Large intestine (tissue), 3 donors: Measurements from ENCODE around the gene PROX2. TPM values are rescaled to one million over a fixed set of nuclear protein-coding genes. Genes with fewer than 3 reads are reported as not detected.

Source experiments
- DNase-seq, 2 donors: peaks; one replicate each; pipeline versions ENCODE4 v3.0.0 to v3.0.0-alpha.2; 2013
- H3K27ac ChIP-seq: one replicate; pipeline ENCODE4 v1.5.1; 2013; ENCODE audit warnings: low read length
- H3K27me3 ChIP-seq: 2 replicates; pipeline ENCODE4 v1.6.1; 2013; ENCODE audit warnings: low read length; ENCODE audit not compliant: control insufficient read depth, insufficient read depth
- H3K36me3 ChIP-seq: 2 replicates; pipeline ENCODE4 v1.6.1; 2013; ENCODE audit warnings: low read length; ENCODE audit not compliant: control insufficient read depth, insufficient read depth
- H3K4me1 ChIP-seq: one replicate; pipeline ENCODE4 v1.6.1; 2013; ENCODE audit warnings: low read length; ENCODE audit not compliant: control insufficient read depth, insufficient read depth
- H3K4me3 ChIP-seq: one replicate; pipeline ENCODE4 v1.5.1; 2013; ENCODE audit warnings: low read length
- H3K9me3 ChIP-seq: one replicate; pipeline ENCODE4 v1.6.1; 2013; ENCODE audit warnings: mild to moderate bottlenecking, low read depth, low read length, moderate library complexity; ENCODE audit not compliant: control insufficient read depth
- WGBS: methylation state at CpG from one replicate; pipeline ENCODE4 v1.1.5; 2013; ENCODE audit warnings: low lambda C conversion rate; ENCODE audit not compliant: insufficient coverage; 5-methylcytosine and 5-hydroxymethylcytosine counted together
- polyA plus RNA-seq: library from polyadenylated mRNA; unstranded; fragments of 120-200 nt; gene quantifications from one replicate; pipeline ENCODE4 v1.2.1, GENCODE V29; 2013

The PROX2 gene
- polyA plus RNA-seq, 1 donor, result 1.5 TPM

- H3K36me3 ChIP-seq, result peaks cover 10% of the 10 kb centered on the region
Measured at GRCh38 chr14:74909911-74910310, 34.0 kb upstream of the PROX2 start.

GRCh38 chr14:74909501-74909900 is 33.6 kb upstream of the PROX2 start:
- H3K27me3 ChIP-seq, result no peaks in the 10 kb centered on the region
- H3K4me1 ChIP-seq, result peaks cover 4% of the 10 kb centered on the region
- no peaks in the 10 kb centered on the region for H3K9me3 ChIP-seq
- H3K36me3 ChIP-seq, result peaks cover 13% of the 10 kb centered on the region
- WGBS, result no CpG with 5 or more reads among the region's 14 CpGs
- H3K27ac ChIP-seq, result no peak overlapping the region
- DNase-seq, result no peak
- H3K4me3 ChIP-seq, result no peak overlapping the region

More at GRCh38 chr14:74909911-74910310, 34.0 kb upstream of the PROX2 start:
- Histone ChIP-seq H3K9me3 (no peaks in the 10 kb centered on the region), H3K27me3 (no peaks in the 10 kb centered on the region), H3K4me1 (peaks cover 4% of the 10 kb centered on the region), H3K4me3 (no peak overlapping the region), H3K27ac (no peak overlapping the region)
- no peak for DNase-seq
- no CpG with 5 or more reads among the region's 10 CpGs for WGBS

- Histone ChIP-seq H3K4me3 (no peak overlapping the region), H3K4me1 (peaks cover 4% of the 10 kb centered on the region), H3K27ac (no peak overlapping the region), H3K9me3 (no peaks in the 10 kb centered on the region), H3K36me3 (peaks cover 18% of the 10 kb centered on the region), H3K27me3 (no peaks in the 10 kb centered on the region)
- DNase-seq, result no peak
- no CpG with 5 or more reads among the region's 9 CpGs for WGBS
Measured at GRCh38 chr14:74908861-74909341, 33.0 kb upstream of the PROX2 start.

GRCh38 chr14:74907744-74908143 is 31.8 kb upstream of the PROX2 start:
- Histone ChIP-seq H3K27me3 (no peaks in the 10 kb centered on the region), H3K4me3 (no peak overlapping the region), H3K36me3 (peaks cover 27% of the 10 kb centered on the region), H3K9me3 (no peaks in the 10 kb centered on the region), H3K27ac (no peak overlapping the region), H3K4me1 (peaks cover 4% of the 10 kb centered on the region)
- WGBS, result no CpG with 5 or more reads among the region's 6 CpGs
- no peak for DNase-seq

GRCh38 chr14:74906925-74907521 is 31.1 kb upstream of the PROX2 start:
- H3K27ac ChIP-seq, result no peak overlapping the region
- no peak for DNase-seq
- WGBS, result no CpG with 5 or more reads among the region's 12 CpGs
- no peaks in the 10 kb centered on the region for H3K9me3 ChIP-seq
- peaks cover 35% of the 10 kb centered on the region for H3K36me3 ChIP-seq
- H3K4me1 ChIP-seq, result peaks cover 2% of the 10 kb centered on the region
- no peaks in the 10 kb centered on the region for H3K27me3 ChIP-seq
- no peak overlapping the region for H3K4me3 ChIP-seq

GRCh38 chr14:74905595-74906142 is 29.7 kb upstream of the PROX2 start:
- Histone ChIP-seq H3K27me3 (no peaks in the 10 kb centered on the region), H3K4me1 (no peaks in the 10 kb centered on the region), H3K27ac (no peak overlapping the region), H3K4me3 (no peak overlapping the region), H3K9me3 (no peaks in the 10 kb centered on the region), H3K36me3 (peaks cover 48% of the 10 kb centered on the region)
- peak in 1 of 2 donors; percentile 42 for DNase-seq
- WGBS, result no CpG with 5 or more reads among the region's 14 CpGs

- WGBS, result 60% methylated on average over 1 of the region's 6 CpGs
- H3K9me3 ChIP-seq, result no peaks in the 10 kb centered on the region
- no peak overlapping the region for H3K27ac ChIP-seq
- H3K4me3 ChIP-seq, result no peak overlapping the region
- no peaks in the 10 kb centered on the region for H3K4me1 ChIP-seq
- no peaks in the 10 kb centered on the region for H3K27me3 ChIP-seq
- no peak for DNase-seq
- peaks cover 56% of the 10 kb centered on the region for H3K36me3 ChIP-seq
Measured at GRCh38 chr14:74904635-74905503, 28.9 kb upstream of the PROX2 start.

- no peak for DNase-seq
- H3K9me3 ChIP-seq, result no peaks in the 10 kb centered on the region
- H3K36me3 ChIP-seq, result peaks cover 74% of the 10 kb centered on the region
- WGBS, result no CpG with 5 or more reads among the region's 10 CpGs
- peaks cover 4% of the 10 kb centered on the region for H3K4me1 ChIP-seq
- no peak overlapping the region for H3K27ac ChIP-seq
- H3K4me3 ChIP-seq, result no peak overlapping the region
- H3K27me3 ChIP-seq, result no peaks in the 10 kb centered on the region
Measured at GRCh38 chr14:74902941-74903705, 27.2 kb upstream of the PROX2 start.

- Histone ChIP-seq H3K9me3 (no peaks in the 10 kb centered on the region), H3K36me3 (peaks cover 94% of the 10 kb centered on the region), H3K27me3 (no peaks in the 10 kb centered on the region), H3K27ac (no peak overlapping the region), H3K4me3 (no peak overlapping the region), H3K4me1 (peaks cover 7% of the 10 kb centered on the region)
- 18% methylated on average over 2 of the region's 5 CpGs for WGBS
- peak; percentile 63 to 84 for DNase-seq
Measured at GRCh38 chr14:74898694-74899093, 22.7 kb upstream of the PROX2 start.

GRCh38 chr14:74898083-74898482 is 22.1 kb upstream of the PROX2 start:
- DNase-seq, result no peak
- Histone ChIP-seq H3K9me3 (no peaks in the 10 kb centered on the region), H3K4me3 (no peak overlapping the region), H3K4me1 (peaks cover 7% of the 10 kb centered on the region), H3K27ac (no peak overlapping the region), H3K27me3 (no peaks in the 10 kb centered on the region), H3K36me3 (peaks cover 96% of the 10 kb centered on the region)
- no CpG with 5 or more reads among the region's 2 CpGs for WGBS
